NK-92 (cell line): ENCODE data around the gene TLL1.

Source experiments
- DNase-seq: peaks from one replicate; lab custom pipeline; 2025; ENCODE audit not compliant: unreplicated experiment; lab: John Stamatoyannopoulos, UW

TLL1 gene

GRCh38 chr4:166043801-166044200 is 170.8 kb downstream of the TLL1 start:
- DNase-seq, result no peak

- DNase-seq, result no peak
Observed at GRCh38 chr4:166044871-166045270, 171.8 kb downstream of the TLL1 start.

GRCh38 chr4:166045457-166045856 is 172.4 kb downstream of the TLL1 start:
- DNase-seq, result no peak

GRCh38 chr4:166049036-166049435 is 176.0 kb downstream of the TLL1 start:
- DNase-seq, result no peak

- no peak for DNase-seq
Observed at GRCh38 chr4:166064721-166065120, 191.7 kb downstream of the TLL1 start.

- DNase-seq, result no peak
Observed at GRCh38 chr4:166065324-166065723, 192.3 kb downstream of the TLL1 start.

- DNase-seq, result no peak
Observed at GRCh38 chr4:166066936-166067335, 193.9 kb downstream of the TLL1 start.

GRCh38 chr4:166067915-166068314 is 194.9 kb downstream of the TLL1 start:
- DNase-seq, result no peak

GRCh38 chr4:166073783-166074182 is 200.7 kb downstream of the TLL1 start:
- DNase-seq, result no peak

GRCh38 chr4:166075599-166075998 is 202.6 kb downstream of the TLL1 start:
- no peak for DNase-seq

- DNase-seq, result no peak
Observed at GRCh38 chr4:166077782-166078181, 204.7 kb downstream of the TLL1 start.

- DNase-seq, result no peak
Observed at GRCh38 chr4:166078383-166078782, 205.3 kb downstream of the TLL1 start.

- no peak for DNase-seq
Observed at GRCh38 chr4:166078955-166079354, 205.9 kb downstream of the TLL1 start.

- DNase-seq, result no peak
Observed at GRCh38 chr4:166087569-166087968, 214.5 kb downstream of the TLL1 start.

- DNase-seq, result no peak
Observed at GRCh38 chr4:166088576-166088975, 215.5 kb downstream of the TLL1 start.

- DNase-seq, result no peak
Observed at GRCh38 chr4:166091146-166091545, 218.1 kb downstream of the TLL1 start.

- no peak for DNase-seq
Observed at GRCh38 chr4:166091912-166092510, 219.0 kb downstream of the TLL1 start.

GRCh38 chr4:166092797-166093290 is 219.8 kb downstream of the TLL1 start:
- no peak for DNase-seq

- DNase-seq, result no peak
Observed at GRCh38 chr4:166104623-166105022, 231.6 kb downstream of the TLL1 start.

- DNase-seq, result no peak
Observed at GRCh38 chr4:166121897-166122296, 248.9 kb downstream of the TLL1 start.

- DNase-seq, result no peak
Observed at GRCh38 chr4:166123546-166123945, 250.5 kb downstream of the TLL1 start.

- no peak for DNase-seq
Observed at GRCh38 chr4:166128403-166128802, 255.4 kb downstream of the TLL1 start.

GRCh38 chr4:166134285-166134684 is 261.2 kb downstream of the TLL1 start:
- DNase-seq, result no peak
